NCI-H1930 (cell line): ENCODE measurements around the gene TGM4.
A peak's percentile ranks its signal among the peaks of the same experiment; 100 is the strongest.
"Not testable (repeated sequence)": the region's sequence is repeated elsewhere in the genome, so short reads cannot be mapped to it uniquely, and the experiment has no call there.

ENCODE experiments used
- DNase-seq, 2 experiments: peaks; one replicate each; lab custom pipeline; 2025; lab: John Stamatoyannopoulos, UW

The TGM4 gene

GRCh38 chr3:44874308-44874707, at the start of gene TGM4:
TGM4 (plus strand) TSS chr3:44874608; CDS start chr3:44874679, 71 bp downstream.
- no peak for DNase-seq

GRCh38 chr3:44825264-44825925, 49.0 kb upstream of the TGM4 start:
- DNase-seq = no peak

GRCh38 chr3:44827196-44827595, 47.2 kb upstream of the TGM4 start:
- DNase-seq = no peak

GRCh38 chr3:44831232-44831631, 43.2 kb upstream of the TGM4 start:
- DNase-seq = no peak

GRCh38 chr3:44832032-44832431, 42.4 kb upstream of the TGM4 start:
- no peak for DNase-seq

GRCh38 chr3:44832965-44833364, 41.4 kb upstream of the TGM4 start:
- DNase-seq = no peak

- DNase-seq = no peak
Observed at GRCh38 chr3:44833394-44833793, 41.0 kb upstream of the TGM4 start.

GRCh38 chr3:44835684-44836083, 38.7 kb upstream of the TGM4 start:
- no peak for DNase-seq

GRCh38 chr3:44842376-44842775, 32.0 kb upstream of the TGM4 start:
- no peak for DNase-seq

- DNase-seq = no peak
Observed at GRCh38 chr3:44845528-44846520, 28.6 kb upstream of the TGM4 start.

- no peak for DNase-seq
Observed at GRCh38 chr3:44848634-44849033, 25.8 kb upstream of the TGM4 start.

- DNase-seq = not testable (repeated sequence)
Observed at GRCh38 chr3:44856663-44857062, 17.7 kb upstream of the TGM4 start.

- no peak for DNase-seq
Observed at GRCh38 chr3:44860117-44860516, 14.3 kb upstream of the TGM4 start.

GRCh38 chr3:44861412-44862225, 12.8 kb upstream of the TGM4 start, which contains the start of gene TMEM42:
TMEM42 (plus strand) TSS chr3:44861912; CDS start chr3:44861925, 13 bp downstream.
- peak; percentile 65 to 80 for DNase-seq

GRCh38 chr3:44862226-44862637, 12.2 kb upstream of the TGM4 start:
- DNase-seq = no peak

- no peak for DNase-seq
Observed at GRCh38 chr3:44865272-44866035, 9.0 kb upstream of the TGM4 start.

GRCh38 chr3:44867421-44868111, 6.8 kb upstream of the TGM4 start:
- DNase-seq = no peak

GRCh38 chr3:44870375-44871061, 3.9 kb upstream of the TGM4 start:
- DNase-seq = no peak

GRCh38 chr3:44875596-44875995, 1.2 kb downstream of the TGM4 start:
- no peak for DNase-seq

GRCh38 chr3:44877333-44877732, 2.9 kb downstream of the TGM4 start:
- DNase-seq = no peak
